HEK293 (cell line): ENCODE data around the gene CFI.

Source experiments
- BCL11A ChIP-seq: fragments of 450-650 bp; formaldehyde crosslinking; IDR thresholded peaks from 2 replicates; pipeline ENCODE4 v1.5.1; 2016; ENCODE audit warnings: low read depth, missing biosample characterization, missing genetic modification characterization
- CTCF ChIP-seq: fragments of 450-650 bp; formaldehyde crosslinking; IDR thresholded peaks from 2 replicates; pipeline ENCODE4 v1.5.1; 2016; ENCODE audit warnings: missing biosample characterization, missing genetic modification characterization
- ZBTB8A ChIP-seq: fragments of 450-650 bp; formaldehyde crosslinking; IDR thresholded peaks from 2 replicates; pipeline ENCODE4 v1.5.1; 2016; ENCODE audit warnings: missing biosample characterization, missing genetic modification characterization
- ZNF24 ChIP-seq: fragments of 450-650 bp; formaldehyde crosslinking; IDR thresholded peaks from 2 replicates; pipeline ENCODE4 v1.5.1; 2016; ENCODE audit warnings: missing biosample characterization, missing genetic modification characterization
- ZNF274 ChIP-seq, 2 experiments: fragments of 200-500 bp in 1 of 2; fragments of 450-650 bp in 1 of 2; sonication (Bioruptor generic) in 1 of 2; formaldehyde crosslinking in 1 of 2; IDR thresholded peaks; 2 replicates each; pipeline versions ENCODE4 v1.5.1 to v1.6.1; 2014 to 2016; ENCODE audit warnings: borderline replicate concordance in 1 of 2, inconsistent platforms in 1 of 2, low read length in 1 of 2, missing biosample characterization in 1 of 2, missing genetic modification characterization in 1 of 2
- ZNF423 ChIP-seq: fragments of 450-650 bp; formaldehyde crosslinking; IDR thresholded peaks from 2 replicates; pipeline ENCODE4 v1.5.1; 2016; ENCODE audit warnings: missing biosample characterization, missing genetic modification characterization
- TF ChIP-seq, protein P1 (sequence below): fragments of 450-650 bp; formaldehyde crosslinking; IDR thresholded peaks from 2 replicates; pipeline ENCODE4 v1.5.1; 2016; ENCODE audit warnings: missing biosample characterization, missing genetic modification characterization
- TF ChIP-seq, protein P2 (sequence below): fragments of 450-650 bp; formaldehyde crosslinking; IDR thresholded peaks from 2 replicates; pipeline ENCODE4 v1.5.1; 2016; ENCODE audit warnings: missing biosample characterization, missing genetic modification characterization

GRCh38 chr4:109798866-109799265 is 2.9 kb downstream of the CFI start:
- TF ChIP-seq, protein P1, sequence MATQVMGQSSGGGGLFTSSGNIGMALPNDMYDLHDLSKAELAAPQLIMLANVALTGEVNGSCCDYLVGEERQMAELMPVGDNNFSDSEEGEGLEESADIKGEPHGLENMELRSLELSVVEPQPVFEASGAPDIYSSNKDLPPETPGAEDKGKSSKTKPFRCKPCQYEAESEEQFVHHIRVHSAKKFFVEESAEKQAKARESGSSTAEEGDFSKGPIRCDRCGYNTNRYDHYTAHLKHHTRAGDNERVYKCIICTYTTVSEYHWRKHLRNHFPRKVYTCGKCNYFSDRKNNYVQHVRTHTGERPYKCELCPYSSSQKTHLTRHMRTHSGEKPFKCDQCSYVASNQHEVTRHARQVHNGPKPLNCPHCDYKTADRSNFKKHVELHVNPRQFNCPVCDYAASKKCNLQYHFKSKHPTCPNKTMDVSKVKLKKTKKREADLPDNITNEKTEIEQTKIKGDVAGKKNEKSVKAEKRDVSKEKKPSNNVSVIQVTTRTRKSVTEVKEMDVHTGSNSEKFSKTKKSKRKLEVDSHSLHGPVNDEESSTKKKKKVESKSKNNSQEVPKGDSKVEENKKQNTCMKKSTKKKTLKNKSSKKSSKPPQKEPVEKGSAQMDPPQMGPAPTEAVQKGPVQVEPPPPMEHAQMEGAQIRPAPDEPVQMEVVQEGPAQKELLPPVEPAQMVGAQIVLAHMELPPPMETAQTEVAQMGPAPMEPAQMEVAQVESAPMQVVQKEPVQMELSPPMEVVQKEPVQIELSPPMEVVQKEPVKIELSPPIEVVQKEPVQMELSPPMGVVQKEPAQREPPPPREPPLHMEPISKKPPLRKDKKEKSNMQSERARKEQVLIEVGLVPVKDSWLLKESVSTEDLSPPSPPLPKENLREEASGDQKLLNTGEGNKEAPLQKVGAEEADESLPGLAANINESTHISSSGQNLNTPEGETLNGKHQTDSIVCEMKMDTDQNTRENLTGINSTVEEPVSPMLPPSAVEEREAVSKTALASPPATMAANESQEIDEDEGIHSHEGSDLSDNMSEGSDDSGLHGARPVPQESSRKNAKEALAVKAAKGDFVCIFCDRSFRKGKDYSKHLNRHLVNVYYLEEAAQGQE: no peak
- TF ChIP-seq ZNF423 (tag by site-specific recombination) (no peak), CTCF (tag by site-specific recombination) (no peak), ZNF274 (IDR thresholded peaks at IDR 0.05; ENCODE audit: low read length) (no peak), ZNF274 (tag by site-specific recombination; IDR thresholded peaks at IDR 0.05; ENCODE audit: borderline replicate concordance) (no peak), BCL11A (tag by site-specific recombination) (no peak), ZNF24 (tag by site-specific recombination) (no peak), ZBTB8A (tag by site-specific recombination) (no peak)
- TF ChIP-seq, protein P2, sequence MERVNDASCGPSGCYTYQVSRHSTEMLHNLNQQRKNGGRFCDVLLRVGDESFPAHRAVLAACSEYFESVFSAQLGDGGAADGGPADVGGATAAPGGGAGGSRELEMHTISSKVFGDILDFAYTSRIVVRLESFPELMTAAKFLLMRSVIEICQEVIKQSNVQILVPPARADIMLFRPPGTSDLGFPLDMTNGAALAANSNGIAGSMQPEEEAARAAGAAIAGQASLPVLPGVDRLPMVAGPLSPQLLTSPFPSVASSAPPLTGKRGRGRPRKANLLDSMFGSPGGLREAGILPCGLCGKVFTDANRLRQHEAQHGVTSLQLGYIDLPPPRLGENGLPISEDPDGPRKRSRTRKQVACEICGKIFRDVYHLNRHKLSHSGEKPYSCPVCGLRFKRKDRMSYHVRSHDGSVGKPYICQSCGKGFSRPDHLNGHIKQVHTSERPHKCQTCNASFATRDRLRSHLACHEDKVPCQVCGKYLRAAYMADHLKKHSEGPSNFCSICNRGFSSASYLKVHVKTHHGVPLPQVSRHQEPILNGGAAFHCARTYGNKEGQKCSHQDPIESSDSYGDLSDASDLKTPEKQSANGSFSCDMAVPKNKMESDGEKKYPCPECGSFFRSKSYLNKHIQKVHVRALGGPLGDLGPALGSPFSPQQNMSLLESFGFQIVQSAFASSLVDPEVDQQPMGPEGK (tag by site-specific recombination): no peak
